SKM-1 treated with dmso at 0.1 percent for 144 hours (cell line): Measurements from ENCODE around the gene ALOX5AP.

ENCODE experiments used
- DNase-seq: peaks from one replicate; lab custom pipeline; 2025; ENCODE audit not compliant: unreplicated experiment; lab: John Stamatoyannopoulos, UW

Gene ALOX5AP

DNA sequence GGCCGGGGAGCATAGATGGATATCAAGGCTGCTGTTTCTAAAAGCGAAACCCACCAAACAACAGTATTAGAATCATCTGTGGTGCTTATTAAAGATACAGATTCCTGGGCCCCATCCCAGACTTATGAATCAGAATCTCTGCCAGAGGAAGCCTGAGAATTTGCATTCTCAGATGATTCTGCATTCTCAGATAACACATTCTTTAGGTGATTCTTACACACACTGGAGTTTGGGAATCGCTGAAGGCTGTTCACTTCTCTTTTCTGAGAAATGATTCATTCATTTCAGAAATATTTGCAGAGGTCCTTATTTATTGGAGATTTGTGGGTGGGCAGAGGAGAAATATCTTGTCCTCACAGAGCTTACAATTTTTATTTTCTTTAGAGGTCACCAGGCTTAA, 24.4 kb downstream of the ALOX5AP start:
- no peak for DNase-seq

DNA sequence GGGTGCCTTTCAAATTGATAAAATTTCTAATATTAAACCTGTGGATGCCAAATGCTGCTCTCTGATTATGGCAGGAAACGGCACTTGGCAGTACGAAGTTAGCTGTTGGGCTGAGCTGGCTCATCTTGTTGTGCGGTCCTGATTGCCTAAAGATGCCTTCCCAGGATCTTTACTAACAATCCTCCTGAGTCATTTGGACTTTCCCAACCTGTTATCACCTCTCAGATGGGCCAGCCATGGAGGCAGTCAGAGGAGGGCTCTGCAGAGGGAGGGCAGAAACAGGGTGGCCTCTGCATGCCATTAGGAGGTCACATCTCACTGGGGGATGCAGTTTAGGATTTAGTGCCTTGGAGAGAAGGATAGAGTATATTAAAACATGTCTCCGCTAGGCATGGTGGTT, 27.3 kb downstream of the ALOX5AP start:
- DNase-seq = no peak

DNA sequence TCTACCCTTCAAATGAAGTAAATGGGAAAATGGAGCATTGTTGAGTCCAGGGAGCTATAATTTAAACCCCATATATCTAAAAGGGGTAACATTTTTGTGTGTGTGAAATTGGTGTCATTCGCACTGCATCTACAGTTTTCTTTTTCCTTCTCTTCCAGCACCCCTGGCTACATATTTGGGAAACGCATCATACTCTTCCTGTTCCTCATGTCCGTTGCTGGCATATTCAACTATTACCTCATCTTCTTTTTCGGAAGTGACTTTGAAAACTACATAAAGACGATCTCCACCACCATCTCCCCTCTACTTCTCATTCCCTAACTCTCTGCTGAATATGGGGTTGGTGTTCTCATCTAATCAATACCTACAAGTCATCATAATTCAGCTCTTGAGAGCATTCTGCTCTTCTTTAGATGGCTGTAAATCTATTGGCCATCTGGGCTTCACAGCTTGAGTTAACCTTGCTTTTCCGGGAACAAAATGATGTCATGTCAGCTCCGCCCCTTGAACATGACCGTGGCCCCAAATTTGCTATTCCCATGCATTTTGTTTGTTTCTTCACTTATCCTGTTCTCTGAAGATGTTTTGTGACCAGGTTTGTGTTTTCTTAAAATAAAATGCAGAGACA, 28.6 kb downstream of the ALOX5AP start:
- DNase-seq = no peak

GRCh38 chr13:30766231-30766630, 30.9 kb downstream of the ALOX5AP start:
- DNase-seq = no peak

DNA sequence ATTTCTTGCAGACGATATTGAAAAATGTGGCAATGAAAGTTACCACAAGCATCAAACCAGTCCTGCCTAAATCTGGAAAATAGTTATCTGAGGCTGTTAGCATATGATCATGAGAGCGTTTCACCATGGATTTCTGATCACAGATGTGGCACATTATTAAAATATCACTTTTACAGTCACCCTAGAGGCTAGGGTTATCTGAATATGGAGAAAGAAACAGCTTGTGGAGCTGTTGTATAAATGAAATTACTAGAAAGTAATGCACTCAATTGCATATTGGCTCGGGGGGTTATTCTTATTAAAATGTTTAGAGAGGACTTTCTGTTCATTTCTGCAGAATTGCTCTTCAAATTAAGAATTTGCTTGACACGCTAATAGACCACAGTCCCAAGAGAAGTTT, 35.6 kb downstream of the ALOX5AP start:
- DNase-seq = no peak

- no peak for DNase-seq
These were observed 38.2 kb downstream of the ALOX5AP start for GRCh38 chr13:30773561-30773960.

DNA sequence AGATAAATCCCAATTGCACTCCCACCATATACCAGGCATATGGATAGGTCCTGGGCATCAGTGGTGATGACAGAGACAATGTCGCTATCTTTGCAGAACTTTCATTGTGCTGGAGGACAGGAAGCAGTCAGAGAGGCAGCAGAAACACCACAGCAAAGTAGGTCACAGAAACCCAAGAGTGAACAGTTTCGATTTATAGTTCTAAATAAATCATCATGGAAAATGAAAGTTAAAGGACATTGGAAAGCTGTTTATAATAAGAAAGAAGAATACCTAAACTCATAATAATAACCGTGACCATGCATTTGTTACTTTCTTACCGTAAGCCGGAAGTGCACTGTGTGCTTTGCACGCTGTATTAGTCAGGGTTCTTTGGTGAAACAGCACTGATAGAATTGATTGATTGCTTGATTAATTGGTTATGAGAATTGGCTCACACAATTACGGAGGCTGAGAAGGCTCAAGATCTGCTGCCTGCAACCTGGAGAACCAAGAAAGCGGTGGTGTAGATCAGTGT, 38.9 kb downstream of the ALOX5AP start:
- DNase-seq = no peak

- DNase-seq = no peak
These were observed 41.3 kb downstream of the ALOX5AP start for GRCh38 chr13:30776661-30777060.

GRCh38 chr13:30779016-30779415, 43.7 kb downstream of the ALOX5AP start:
- DNase-seq = no peak

GRCh38 chr13:30779608-30780007, 44.3 kb downstream of the ALOX5AP start:
- no peak for DNase-seq

- DNase-seq = no peak
These were observed 45.1 kb downstream of the ALOX5AP start for GRCh38 chr13:30780338-30780981.

DNA sequence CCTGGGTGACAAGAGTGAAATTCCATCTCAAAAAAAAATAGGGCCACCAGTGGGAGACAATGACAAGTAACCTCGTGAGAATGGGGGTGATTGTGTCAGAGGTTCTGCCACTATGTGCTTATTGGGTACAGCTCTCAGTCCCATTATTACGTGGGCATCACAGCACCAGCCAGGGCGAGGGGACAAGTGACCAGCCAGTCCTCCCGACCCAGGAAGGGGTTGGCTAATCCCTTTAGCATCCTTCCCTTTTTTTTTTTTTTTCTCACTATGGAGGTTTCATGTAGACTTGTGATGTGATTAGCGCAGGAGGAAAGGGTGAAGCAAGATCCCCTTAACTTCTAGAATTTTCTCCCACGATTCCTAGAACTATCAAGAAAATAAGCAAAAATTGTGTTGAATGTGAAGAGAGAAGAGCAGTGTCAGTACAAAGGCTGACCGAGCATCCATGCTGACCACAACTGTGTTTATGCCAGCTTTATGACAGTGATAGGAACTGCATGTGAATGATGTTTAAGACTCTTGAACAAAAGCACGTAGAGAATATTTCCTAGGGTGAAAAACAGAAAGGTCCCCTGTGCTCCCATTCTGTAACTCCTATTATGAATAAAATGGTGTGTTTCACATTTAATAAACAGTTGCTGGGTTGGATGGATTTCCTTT, 50.0 kb downstream of the ALOX5AP start:
- peak; percentile 3 for DNase-seq

GRCh38 chr13:30786648-30787047, 51.3 kb downstream of the ALOX5AP start:
- no peak for DNase-seq

- no peak for DNase-seq
These were observed 52.6 kb downstream of the ALOX5AP start for GRCh38 chr13:30787738-30788525.

GRCh38 chr13:30789166-30789862, 54.0 kb downstream of the ALOX5AP start:
- DNase-seq = no peak

DNA sequence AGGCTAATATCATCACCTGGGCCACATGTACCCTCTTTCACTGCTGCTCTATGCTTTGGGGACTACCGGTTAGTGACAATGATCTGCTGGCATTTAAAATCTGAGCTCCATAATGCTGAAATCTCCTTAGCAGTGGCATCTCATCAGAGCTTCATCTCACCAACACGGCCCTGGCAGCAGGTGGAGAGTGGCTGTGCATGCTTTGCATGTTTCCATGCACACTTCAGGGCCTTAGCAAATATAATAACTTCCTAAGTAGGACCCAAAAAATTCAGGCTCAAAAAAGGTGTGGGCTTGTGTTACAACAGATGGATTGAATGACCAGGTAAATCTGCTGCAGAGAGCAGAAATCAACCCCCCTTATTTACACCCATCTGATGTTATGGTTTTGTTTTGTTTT, 55.2 kb downstream of the ALOX5AP start:
- DNase-seq = no peak

- no peak for DNase-seq
These were observed 56.1 kb downstream of the ALOX5AP start for GRCh38 chr13:30791354-30792001.

- no peak for DNase-seq
These were observed 57.1 kb downstream of the ALOX5AP start for GRCh38 chr13:30792285-30793000.

DNA sequence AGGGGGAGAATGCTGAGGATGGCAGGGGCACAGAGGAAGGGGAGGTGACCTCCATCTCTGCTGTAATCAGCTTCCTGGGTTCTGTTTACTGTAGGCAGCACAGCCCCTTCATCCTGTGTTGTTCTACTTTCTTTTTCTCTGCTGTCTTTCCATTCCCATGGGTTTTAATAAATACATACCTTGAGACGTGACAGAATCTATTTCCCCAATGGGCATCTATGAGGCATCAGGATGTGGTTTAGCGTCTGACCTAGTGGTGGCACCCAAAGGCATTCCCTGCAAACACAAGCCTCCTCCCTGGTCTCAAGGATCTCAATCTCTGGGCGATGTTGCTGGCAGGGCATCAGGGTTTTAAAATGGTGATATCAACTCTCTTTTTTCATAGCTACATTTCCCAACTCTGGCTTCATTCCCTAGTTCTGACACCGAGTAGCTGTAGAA, 60.8 kb downstream of the ALOX5AP start:
- no peak for DNase-seq
